Activated B cell treated with CpG ODN at 0.5 μM for 24 hours (primary cell): ENCODE measurements around the gene GNG5. TPM values are rescaled to one million over a fixed set of nuclear protein-coding genes. Genes with fewer than 3 reads are reported as not detected.
"Not testable (repeated sequence)": the region's sequence is repeated elsewhere in the genome, so short reads cannot be mapped to it uniquely, and the experiment has no call there.

Experiments
- ATAC-seq: fragments of 200-7000 bp; cut with Tn5 transposase; one replicate; pipeline ENCODE4 v1.10.0; 2021; ENCODE audit warnings: low read depth, mild to moderate bottlenecking, moderate library complexity
- CTCF ChIA-PET: fragments of 350-600 bp; sonication (Branson Sonifier 250); formaldehyde crosslinking; loops from one replicate; lab custom pipeline; 2021; ENCODE audit warnings: antibody characterized with exemption; lab: Charles Lee
- POLR2A ChIA-PET: fragments of 350-600 bp; sonication (Branson Sonifier 250); formaldehyde crosslinking; loops from one replicate; lab custom pipeline; 2021; ENCODE audit warnings: antibody characterized with exemption; lab: Charles Lee
- DNase-seq: peaks from one replicate; pipeline ENCODE4 v3.0.0; 2022
- H3K27ac Mint-ChIP-seq: one replicate; pipeline ENCODE4 v1.8.0; 2020; ENCODE audit warnings: mixed read lengths
- H3K27me3 Mint-ChIP-seq: one replicate; pipeline ENCODE4 v1.8.0; 2021; ENCODE audit warnings: mixed read lengths
- H3K36me3 Mint-ChIP-seq: one replicate; pipeline ENCODE4 v1.8.0; 2021; ENCODE audit warnings: low read depth, mixed read lengths
- H3K4me1 Mint-ChIP-seq: one replicate; pipeline ENCODE4 v1.8.0; 2021; ENCODE audit warnings: mixed read lengths
- H3K4me3 Mint-ChIP-seq: one replicate; pipeline ENCODE4 v1.8.0; 2020; ENCODE audit warnings: mild to moderate bottlenecking, mixed read lengths
- H3K9me3 Mint-ChIP-seq: one replicate; pipeline ENCODE4 v1.8.0; 2020; ENCODE audit warnings: mixed read lengths
- CTCF ChIP-seq: fragments of 200-600 bp; IDR thresholded peaks from one replicate; pipeline ENCODE4 v1.8.0; 2022; ENCODE audit warnings: antibody characterized with exemption, mild to moderate bottlenecking
- intact Hi-C: fragments of 100-400 bp; cut with micrococcal nuclease; formaldehyde crosslinking; loops from one replicate; pipeline ENCODE4 v1.15.1; 2024
- total RNA-seq: library from RNA; stranded (reverse); gene quantifications from 2 replicates; pipeline ENCODE4 v1.2.3, GENCODE V29; 2022

GNG5 gene
- total RNA-seq, 1 donor from 2014 or later = 57.0 TPM

GRCh38 chr1:84509029-84509428 lies 2.6 kb upstream of the GNG5 start:
- H3K36me3 Mint-ChIP-seq = peaks cover 17% of the 10 kb centered on the region
- H3K4me1 Mint-ChIP-seq = peaks cover 18% of the 10 kb centered on the region
- no peak overlapping the region for H3K27ac Mint-ChIP-seq
- no peak for TF ChIP-seq CTCF
- ATAC-seq = no peak
- CTCF ChIA-PET = no interaction called here
- peaks cover 5% of the 10 kb centered on the region for H3K9me3 Mint-ChIP-seq
- intact Hi-C loops = loop anchor here (5.0 to 10.0 kb wide), 2 partner anchors 352 to 486 kb away; partner anchors contain the start of gene MCOLN2
- POLR2A ChIA-PET = no interaction called here
- no peaks in the 10 kb centered on the region for H3K27me3 Mint-ChIP-seq
- no peak for DNase-seq
- H3K4me3 Mint-ChIP-seq = no peak overlapping the region

- Mint-ChIP-seq H3K9me3 (peaks cover 5% of the 10 kb centered on the region), H3K36me3 (peaks cover 17% of the 10 kb centered on the region), H3K4me1 (peaks cover 23% of the 10 kb centered on the region), H3K27ac (no peak overlapping the region), H3K4me3 (no peak overlapping the region), H3K27me3 (no peaks in the 10 kb centered on the region)
- intact Hi-C loops = loop anchor here (5.0 to 10.0 kb wide), 2 partner anchors 351 to 486 kb away; partner anchors contain the start of gene MCOLN2
- ChIA-PET POLR2A (no interaction called here), CTCF (no interaction called here)
- DNase-seq (no peak), ATAC-seq (no peak)
- no peak for TF ChIP-seq CTCF
Observed at GRCh38 chr1:84508510-84508909, 2.1 kb upstream of the GNG5 start.

- H3K4me3 Mint-ChIP-seq, POLR2A ChIA-PET, H3K27ac Mint-ChIP-seq, CTCF ChIA-PET, H3K27me3 Mint-ChIP-seq, H3K9me3 Mint-ChIP-seq, DNase-seq, ATAC-seq: not testable (repeated sequence)
- intact Hi-C loops = loop anchor here (2.0 to 10.0 kb wide), 3 partner anchors 351 to 487 kb away; partner anchors contain the start of gene MCOLN2
- peaks cover 18% of the 10 kb centered on the region for H3K36me3 Mint-ChIP-seq
- peaks cover 30% of the 10 kb centered on the region for H3K4me1 Mint-ChIP-seq
Observed at GRCh38 chr1:84507887-84508286, 1.5 kb upstream of the GNG5 start.

DNA sequence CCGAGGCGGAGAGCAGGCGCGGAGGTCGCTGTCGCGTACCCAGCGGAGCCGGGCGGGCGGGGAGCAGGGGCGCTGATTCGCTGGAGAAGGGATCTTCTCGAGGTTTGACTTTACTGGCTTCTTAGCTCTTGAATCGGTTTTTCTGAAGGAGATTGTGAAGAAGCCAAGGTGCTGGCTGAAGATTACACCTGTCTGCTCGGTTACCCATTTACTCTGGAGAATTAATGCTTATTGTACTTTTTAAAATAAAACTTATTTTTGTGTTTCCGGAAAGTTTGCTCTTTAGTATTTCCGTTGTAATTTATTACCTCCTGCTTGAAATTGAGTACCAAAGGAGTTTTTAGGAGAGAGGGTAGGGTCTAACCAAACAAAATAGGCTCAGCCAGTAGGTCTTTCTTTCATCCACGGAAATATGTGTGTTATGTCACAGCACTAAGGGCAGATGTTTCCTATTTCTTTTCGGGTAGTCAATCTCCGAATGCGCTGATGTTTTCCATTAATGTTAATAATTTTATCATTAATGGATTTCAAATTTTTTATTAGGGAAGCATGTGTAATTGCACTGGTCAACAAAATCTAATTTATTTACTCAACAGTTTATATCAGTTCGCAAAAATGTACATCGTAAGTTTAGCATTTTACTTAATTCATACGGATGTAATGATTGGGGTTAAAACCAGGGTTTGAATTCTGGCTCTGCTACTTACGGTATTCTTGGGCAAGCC lies 510 bp upstream of the GNG5 start:
- Mint-ChIP-seq H3K27me3 (no peaks in the 10 kb centered on the region), H3K9me3 (peaks cover 5% of the 10 kb centered on the region), H3K4me1 (peaks cover 31% of the 10 kb centered on the region), H3K36me3 (peaks cover 18% of the 10 kb centered on the region), H3K4me3 (peak overlapping the region; percentile 96), H3K27ac (peak overlapping the region; percentile 98)
- ATAC-seq (no peak), DNase-seq (no peak)
- ChIA-PET POLR2A (interaction anchor here (0.7 to 3.6 kb wide), 23 partner anchors 9 to 769 kb away, joined by 3 to 113 read pairs (median 7); partner anchors contain the start of genes BCL10, C1orf52, CTBS and PRKACB), CTCF (interaction anchor here (1.0 to 1.6 kb wide), 7 partner anchors 27 to 521 kb away, joined by 3 to 10 read pairs (median 5); partner anchors contain the start of genes CTBS and RPF1)
- TF ChIP-seq CTCF = no peak
- intact Hi-C loops = loop anchor here (1.0 to 10.0 kb wide), 11 partner anchors 28 to 769 kb away; partner anchors contain the start of genes BCL10, C1orf52, CTBS and MCOLN2

DNA sequence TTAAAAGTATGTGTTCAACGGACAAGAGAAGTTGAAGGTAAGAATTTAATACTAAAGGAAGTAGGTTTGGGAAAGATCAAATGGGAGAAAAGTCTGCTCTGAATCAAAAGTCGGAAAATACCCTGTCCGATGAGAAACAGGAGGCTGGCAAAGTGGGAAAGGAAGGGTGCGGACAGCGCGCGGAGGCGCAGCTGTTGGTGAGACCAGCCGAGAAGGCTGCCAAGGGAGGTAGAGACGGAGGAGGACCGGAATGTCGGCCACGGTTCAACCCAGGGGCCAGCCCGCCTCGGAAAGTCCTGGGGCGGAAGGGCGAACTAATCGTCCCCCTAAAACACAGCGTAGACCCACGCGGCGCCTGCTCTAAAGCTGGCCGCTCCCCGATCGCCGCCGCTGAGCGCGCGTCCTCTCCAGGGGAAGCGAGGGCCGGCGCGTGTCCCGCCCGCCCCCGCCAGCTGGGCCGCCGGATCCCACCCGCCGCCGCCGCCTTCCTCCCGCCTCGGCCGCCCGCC lies 834 bp downstream of the GNG5 start:
- Mint-ChIP-seq H3K9me3 (peaks cover 3% of the 10 kb centered on the region), H3K4me3 (peak overlapping the region; percentile 96)

More for the DNA sequence above, 834 bp downstream of the GNG5 start:
- no peak for TF ChIP-seq CTCF
- ATAC-seq = peak; percentile 38
- H3K4me1 Mint-ChIP-seq = peaks cover 41% of the 10 kb centered on the region
- ChIA-PET CTCF (interaction anchor here (1.0 to 1.6 kb wide), 7 partner anchors 26 to 184 kb away, joined by 3 to 10 read pairs (median 5); partner anchors contain the start of genes CTBS and RPF1), POLR2A (interaction anchor here (0.8 to 3.6 kb wide), 21 partner anchors 8 to 771 kb away, joined by 3 to 113 read pairs (median 7); partner anchors contain the start of genes BCL10, C1orf52, CTBS and PRKACB)
- H3K27me3 Mint-ChIP-seq = no peaks in the 10 kb centered on the region
- H3K36me3 Mint-ChIP-seq = peaks cover 29% of the 10 kb centered on the region
- H3K27ac Mint-ChIP-seq = peak overlapping the region; percentile 98
- DNase-seq = no peak
- intact Hi-C loops = loop anchor here (1.0 to 10.0 kb wide), 11 partner anchors 26 to 771 kb away; partner anchors contain the start of genes BCL10, C1orf52, CTBS and MCOLN2
